ENCODE measurements around the gene BHLHE40. TPM values are rescaled to one million over a fixed set of nuclear protein-coding genes. Genes with fewer than 3 reads are reported as not detected.
A peak's percentile ranks its signal among the peaks of the same experiment; 100 is the strongest.

Gene BHLHE40
- total RNA-seq, 1 donor from 2014 or later, result 13.6 TPM

GRCh38 chr3:4993276-4994143 is 14.3 kb downstream of the BHLHE40 start:
- no peak for TF ChIP-seq CTCF (conservative IDR thresholded peaks at IDR 0.05)
- DNase-seq (ENCODE audit: extremely low spot score, unreplicated experiment), result no peak
- H3K4me1 Mint-ChIP-seq (ENCODE audit: unreplicated experiment), result peaks cover 11% of the 10 kb centered on the region
- H3K27me3 Mint-ChIP-seq, result peaks cover 3% of the 10 kb centered on the region
- H3K4me3 Mint-ChIP-seq, result no peak overlapping the region
- H3K27ac Mint-ChIP-seq, result no peak overlapping the region
- no peaks in the 10 kb centered on the region for H3K36me3 Mint-ChIP-seq
- H3K9me3 Mint-ChIP-seq, result no peaks in the 10 kb centered on the region

DNA sequence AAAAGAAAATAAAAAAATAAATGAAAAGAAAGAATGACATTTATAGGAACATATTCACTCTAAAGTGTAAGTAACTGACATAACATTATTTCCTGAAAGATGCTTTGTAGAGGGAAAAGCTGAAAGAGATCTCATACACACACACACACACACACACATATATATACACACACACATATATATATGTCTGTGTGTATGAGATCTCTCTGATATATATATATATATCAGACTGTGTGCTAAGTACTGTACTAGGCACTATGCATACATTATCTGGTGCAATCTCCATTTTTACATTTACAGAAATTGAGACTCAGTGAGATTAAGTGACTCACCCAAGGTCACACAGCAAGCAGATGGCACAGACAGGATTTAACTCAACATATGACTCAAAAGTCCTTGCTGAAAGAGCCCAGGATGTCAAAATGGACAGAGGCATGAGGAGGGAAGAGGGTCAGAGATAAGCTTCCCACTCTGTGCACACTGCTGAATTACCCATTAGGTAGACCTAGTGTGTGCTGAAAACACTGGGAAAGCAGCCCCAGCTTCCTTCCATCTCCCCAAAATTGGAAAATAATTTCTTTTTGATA is 15.0 kb downstream of the BHLHE40 start:
- Mint-ChIP-seq H3K4me3 (no peak overlapping the region), H3K27me3 (peaks cover 4% of the 10 kb centered on the region), H3K9me3 (no peaks in the 10 kb centered on the region), H3K36me3 (no peaks in the 10 kb centered on the region), H3K27ac (no peak overlapping the region), H3K4me1 (ENCODE audit: unreplicated experiment) (peaks cover 11% of the 10 kb centered on the region)
- no peak for TF ChIP-seq CTCF (conservative IDR thresholded peaks at IDR 0.05)
- DNase-seq (ENCODE audit: extremely low spot score, unreplicated experiment), result peak; percentile 4

DNA sequence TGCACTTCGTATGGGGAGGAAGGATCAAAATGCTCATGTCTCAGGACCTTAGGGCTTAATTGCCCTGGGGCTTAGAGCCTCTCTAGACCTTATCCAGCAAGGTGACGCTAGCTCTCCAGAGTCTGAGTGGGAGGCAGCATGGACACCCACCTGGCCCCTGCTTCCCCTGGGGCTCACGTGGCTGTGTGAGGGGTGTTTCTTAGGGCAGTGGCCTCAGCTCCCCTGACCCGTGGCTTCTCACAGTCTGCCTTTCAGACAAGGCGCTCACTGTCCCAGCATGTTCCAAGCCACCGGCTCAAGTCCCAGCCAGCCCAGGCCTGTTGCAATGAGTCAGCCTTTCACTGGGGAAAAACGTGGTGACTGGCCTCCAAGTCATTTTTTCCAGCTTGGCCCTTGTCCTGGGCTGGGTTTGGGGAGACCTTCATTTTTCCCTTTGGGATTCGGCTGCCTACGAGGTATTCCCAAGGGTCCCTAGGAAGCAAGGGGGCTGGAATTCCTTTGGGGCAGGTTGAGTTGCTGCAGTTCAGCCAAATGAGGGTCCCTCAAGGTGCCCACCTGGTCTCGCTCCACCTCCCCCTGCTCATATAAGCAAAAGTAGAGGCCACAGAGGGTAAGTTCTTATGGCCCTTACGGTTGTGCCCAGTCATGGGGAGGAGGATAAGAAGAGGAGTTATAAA is 15.7 kb downstream of the BHLHE40 start:
- no peak overlapping the region for H3K4me3 Mint-ChIP-seq
- peak; percentile 55 for DNase-seq (ENCODE audit: extremely low spot score, unreplicated experiment)
- H3K9me3 Mint-ChIP-seq, result no peaks in the 10 kb centered on the region
- no peaks in the 10 kb centered on the region for H3K36me3 Mint-ChIP-seq
- H3K4me1 Mint-ChIP-seq (ENCODE audit: unreplicated experiment), result peaks cover 17% of the 10 kb centered on the region
- no peak overlapping the region for H3K27ac Mint-ChIP-seq
- TF ChIP-seq CTCF (conservative IDR thresholded peaks at IDR 0.05), result no peak
- H3K27me3 Mint-ChIP-seq, result peaks cover 8% of the 10 kb centered on the region

- peak; percentile 52 for DNase-seq (ENCODE audit: extremely low spot score, unreplicated experiment)
- no peak overlapping the region for H3K4me3 Mint-ChIP-seq
- TF ChIP-seq CTCF (conservative IDR thresholded peaks at IDR 0.05), result no peak
- H3K27ac Mint-ChIP-seq, result peak overlapping the region; percentile 26
- H3K4me1 Mint-ChIP-seq (ENCODE audit: unreplicated experiment), result peaks cover 17% of the 10 kb centered on the region
- H3K27me3 Mint-ChIP-seq, result peaks cover 8% of the 10 kb centered on the region
- no peaks in the 10 kb centered on the region for H3K36me3 Mint-ChIP-seq
- no peaks in the 10 kb centered on the region for H3K9me3 Mint-ChIP-seq
These were observed 16.3 kb downstream of the BHLHE40 start for GRCh38 chr3:4995500-4996053.

DNA sequence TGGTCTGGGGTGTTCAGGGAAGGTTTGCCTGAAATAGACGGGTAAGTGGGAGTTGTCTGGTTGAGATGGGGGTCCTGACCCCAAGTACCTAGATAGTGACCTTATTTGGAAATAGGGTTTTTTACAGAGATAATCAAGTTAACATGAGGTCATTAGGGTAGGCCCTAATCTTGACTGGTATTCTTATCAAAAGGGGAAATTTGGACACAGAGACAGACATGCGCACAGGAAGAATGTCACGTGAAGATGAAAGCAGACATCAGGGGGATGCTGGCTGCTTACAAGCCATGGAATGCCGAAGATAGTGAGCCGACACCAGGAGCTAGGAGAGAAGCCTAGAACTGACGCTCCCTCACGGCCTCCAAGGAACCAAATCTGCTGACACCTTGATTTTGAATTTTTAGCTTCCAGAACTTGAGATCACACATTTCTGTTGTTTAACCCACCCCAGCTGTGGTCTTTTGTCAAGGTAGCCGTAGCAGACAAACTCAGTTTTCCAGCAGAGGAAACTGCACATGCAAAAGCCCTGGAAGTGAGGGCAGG is 17.1 kb downstream of the BHLHE40 start:
- Mint-ChIP-seq H3K36me3 (no peaks in the 10 kb centered on the region), H3K9me3 (no peaks in the 10 kb centered on the region), H3K4me3 (no peak overlapping the region), H3K4me1 (ENCODE audit: unreplicated experiment) (peaks cover 18% of the 10 kb centered on the region), H3K27ac (peak overlapping the region; percentile 26), H3K27me3 (peaks cover 8% of the 10 kb centered on the region)
- DNase-seq (ENCODE audit: extremely low spot score, unreplicated experiment), result peak; percentile 18
- no peak for TF ChIP-seq CTCF (conservative IDR thresholded peaks at IDR 0.05)
